K562 (cell line): Measurements from ENCODE around the gene PIH1D1. TPM values are rescaled to one million over a fixed set of nuclear protein-coding genes. Genes with fewer than 3 reads are reported as not detected.

Experiments
- ATAC-seq: fragments of 200-7000 bp; cut with Tn5 transposase; 3 replicates; pipeline ENCODE4 v1.9.1; 2020; ENCODE audit warnings: moderate library complexity
- BruUV-seq: library from RNA; stranded (reverse); fragments of 400-500 nt; replicated peaks from 2 replicates; lab custom pipeline; 2021; lab: Mats Ljungman, UMichigan
- CTCF ChIA-PET: fragments of 300-600 bp; formaldehyde crosslinking; extraction: SDS; loops from one replicate; lab custom pipeline; 2021; ENCODE audit warnings: low intra/inter-chr PET ratio; lab: Yijun Ruan, JAX
- POLR2A ChIA-PET: fragments of 300-600, 350-650 bp; sonication (Branson Sonifier 250); formaldehyde crosslinking; extraction: SDS; loops from one replicate; lab custom pipeline; 2021; ENCODE audit warnings: antibody characterized with exemption, inconsistent platforms; lab: Yijun Ruan, JAX
- DNase-seq, 4 experiments: peaks; one replicate each; pipeline versions ENCODE4 v3.0.0 to v3.0.0-alpha.2; 2011 to 2018; ENCODE audit warnings: low spot score in 3 of 4, mixed read lengths in 3 of 4; ENCODE audit errors: extremely low read depth in 1 of 4
- FAIRE-seq: peaks from 2 replicates; lab custom pipeline; 2011; peaks lifted over from hg19 to GRCh38; lab: Jason Lieb, UNC
- H2AFZ ChIP-seq: 2 replicates; pipeline ENCODE4 v1.6.0; 2011; ENCODE audit warnings: low read depth, low read length, control low read depth, inconsistent platforms
- H3K27ac ChIP-seq: fragments of 200-600 bp; 3 replicates; pipeline ENCODE4 v1.8.0; 2011; ENCODE audit warnings: low read depth, mild to moderate bottlenecking, control low read depth, inconsistent platforms, low read length, moderate library complexity, mixed read lengths; ENCODE audit errors: extremely low read depth
- H3K27me3 ChIP-seq, 2 experiments: fragments of 300-600 bp in 1 of 2; 2 replicates in 1 of 2; 3 replicates in 1 of 2; pipeline versions ENCODE4 v1.6.0 to v1.8.0; 2011; ENCODE audit warnings: inconsistent platforms in 2 of 2, low read length in 2 of 2, mild to moderate bottlenecking in 1 of 2, mixed read lengths in 1 of 2, moderate library complexity in 1 of 2; ENCODE audit not compliant: control insufficient read depth in 2 of 2, insufficient read depth in 2 of 2
- H3K36me3 ChIP-seq: fragments of 300-600 bp; 3 replicates; pipeline ENCODE4 v1.8.0; 2011; ENCODE audit warnings: mild to moderate bottlenecking, low read length, inconsistent platforms; ENCODE audit not compliant: control insufficient read depth, insufficient read depth
- H3K4me1 ChIP-seq, 2 experiments: fragments of 200-600 bp in 1 of 2; replicated peaks in 1 of 2; 2 replicates in 1 of 2; 3 replicates in 1 of 2; pipeline versions ENCODE4 v1.5.1 to v1.8.0; 2011; ENCODE audit warnings: inconsistent platforms in 2 of 2, low read length in 2 of 2, mild to moderate bottlenecking in 1 of 2, mixed read lengths in 1 of 2, moderate library complexity in 1 of 2; ENCODE audit not compliant: control insufficient read depth in 2 of 2, insufficient read depth in 2 of 2
- H3K4me2 ChIP-seq: 2 replicates; pipeline ENCODE4 v1.6.1; 2011; ENCODE audit warnings: low read length, control low read depth, inconsistent platforms, mixed read lengths; ENCODE audit not compliant: insufficient read depth
- H3K4me3 ChIP-seq: fragments of 200-600 bp; sonication (generic), shearing (Covaris generic); 2 replicates; pipeline ENCODE4 v1.5.1; 2016; ENCODE audit warnings: control low read depth, inconsistent platforms
- H3K79me2 ChIP-seq: fragments of 200-600 bp; 3 replicates; pipeline ENCODE4 v1.8.0; 2011; ENCODE audit warnings: low read length, inconsistent platforms; ENCODE audit not compliant: control insufficient read depth, insufficient read depth
- H3K9ac ChIP-seq, 2 experiments: 2 replicates each; pipeline versions ENCODE4 v1.6.0 to v1.6.1; 2011; ENCODE audit warnings: low read depth in 2 of 2, low read length in 2 of 2, control low read depth in 1 of 2, inconsistent platforms in 1 of 2, mild to moderate bottlenecking in 1 of 2, mixed read lengths in 1 of 2; ENCODE audit not compliant: insufficient read depth in 1 of 2
- H3K9me1 ChIP-seq: one replicate; pipeline ENCODE4 v1.6.0; 2011; ENCODE audit warnings: inconsistent platforms, mild to moderate bottlenecking, low read length, moderate library complexity; ENCODE audit not compliant: control insufficient read depth, insufficient read depth
- H3K9me3 ChIP-seq: replicated peaks from 2 replicates; pipeline ENCODE4 v1.5.1; 2011; ENCODE audit warnings: low read depth, low read length, inconsistent platforms; ENCODE audit not compliant: control insufficient read depth, insufficient read depth
- H4K20me1 ChIP-seq: replicated peaks from 2 replicates; pipeline ENCODE4 v1.6.1; 2011; ENCODE audit warnings: low read length, inconsistent platforms, mixed read lengths; ENCODE audit not compliant: control insufficient read depth, insufficient read depth
- ARHGAP35 ChIP-seq: fragments of 450-650 bp; IDR thresholded peaks from 2 replicates; pipeline ENCODE4 v1.6.1; 2018; ENCODE audit not compliant: partially characterized antibody
- WGBS: fragments of 100-300 bp; shearing (Covaris generic); methylation state at CpG from one replicate; pipeline ENCODE4 v1.1.6; 2016; ENCODE audit warnings: low coverage, mixed read lengths; ENCODE audit not compliant: insufficient coverage; ENCODE audit errors: missing lambda C conversion rate; 5-methylcytosine and 5-hydroxymethylcytosine counted together
- in situ Hi-C: fragments of 300-500 bp; cut with MboI; formaldehyde crosslinking; loops from 4 replicates; pipeline ENCODE4 v1.15.0; 2018; ENCODE audit warnings: inconsistent platforms, mixed read lengths
- intact Hi-C: fragments of 100-400 bp; cut with micrococcal nuclease; formaldehyde crosslinking; loops from 2 replicates; pipeline ENCODE4 v1.14.2; 2022
- polyA plus RNA-seq, 8 experiments: library from polyadenylated mRNA; depleted of rRNA in 4 of 8; stranded (reverse) in 5 of 8; unstranded in 3 of 8; fragments of >200 nt; fragmentation: Nextera tagmentation in 2 of 8; fragmentation: Illumina TruSeq in 1 of 8; extraction: Ambion mirVana in 2 of 8; extraction: Trizol in 1 of 8; gene quantifications; 2 replicates each; pipeline versions ENCODE4 v1.2.1 to v1.2.3, GENCODE V29; 2011 to 2014; ENCODE audit warnings: inconsistent platforms in 1 of 8, missing spikeins in 1 of 8
- total RNA-seq, 7 experiments: library from RNA; depleted of rRNA in 6 of 7; stranded (reverse); fragments of >200 nt in 6 of 7; fragmentation: Illumina TruSeq in 2 of 7; extraction: Trizol in 2 of 7; gene quantifications; 2 replicates each; pipeline versions ENCODE4 v1.2.1 to v1.2.3, GENCODE V29; 2011 to 2021; ENCODE audit warnings: low replicate concordance in 1 of 7
- TF ChIP-seq, protein P1 (sequence below), 3 experiments: fragments of 200-800 bp in 1 of 3; sonication (Bioruptor generic) in 1 of 3; sonication (generic) in 1 of 3; formaldehyde crosslinking in 1 of 3; IDR thresholded peaks; 2 replicates each; pipeline versions ENCODE4 v1.6.1 to v1.8.0; 2016 to 2022; ENCODE audit warnings: mild to moderate bottlenecking in 2 of 3, missing compliant biosample characterization in 2 of 3, missing genetic modification characterization in 2 of 3, missing genetic modification reagents in 1 of 3

PIH1D1 gene
- total and polyA plus RNA-seq, 9 of the 15 experiments (the other 6 are each of a cell fraction or from before 2014, with no cell fraction given), result 26.5 to 224 (median 137) TPM

DNA sequence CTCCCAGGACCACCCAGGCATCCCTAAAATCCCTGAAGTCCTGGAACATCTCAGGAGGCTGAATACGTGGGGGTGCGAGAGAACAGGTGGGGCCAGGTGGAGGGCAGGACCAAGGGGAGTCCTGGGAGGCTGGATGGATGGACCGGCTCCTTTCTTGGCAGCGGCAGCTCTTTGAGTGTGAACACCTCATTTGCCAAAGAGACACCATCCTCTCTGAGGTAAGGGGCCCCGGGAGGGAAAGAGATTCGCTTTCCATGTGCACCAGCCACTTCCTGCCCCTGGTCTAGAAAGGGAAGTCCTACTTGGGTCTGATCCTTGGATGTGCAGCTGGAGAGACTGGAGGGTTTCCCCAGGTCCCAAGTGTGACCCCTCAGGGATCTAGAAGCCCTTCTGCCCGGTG is 44.5 kb downstream of the PIH1D1 start:
- H3K36me3 ChIP-seq, result no peaks in the 10 kb centered on the region
- ATAC-seq, result no peak
- 81% methylated on average over 6 of the region's 7 CpGs for WGBS
- H2AFZ ChIP-seq, result no peak overlapping the region
- in situ Hi-C loops (no loop called here), intact Hi-C loops (no loop called here)
- H3K4me3 ChIP-seq, result no peak overlapping the region
- ChIA-PET CTCF (no interaction called here), POLR2A (interaction anchor here (0.8 to 1.6 kb wide), 3 partner anchors 9 to 23 kb away, joined by 3 to 8 read pairs (median 4); no protein-coding TSS in a partner anchor)
- no peaks in the 10 kb centered on the region for H3K79me2 ChIP-seq
- no peaks in the 10 kb centered on the region for H3K9me3 ChIP-seq
- no peak for DNase-seq
- H3K27ac ChIP-seq, result no peak overlapping the region
- H3K27me3 ChIP-seq, result no peaks in the 10 kb centered on the region
- no peaks in the 10 kb centered on the region for H3K9me1 ChIP-seq
- no TSS peak for BruUV-seq
- no peak overlapping the region for H3K9ac ChIP-seq
- H3K4me1 ChIP-seq, result peaks cover 31 to 35% of the 10 kb centered on the region in 2 experiments
- H4K20me1 ChIP-seq, result no peaks in the 10 kb centered on the region
- H3K4me2 ChIP-seq, result no peak overlapping the region
- no peak for FAIRE-seq
- no peak for TF ChIP-seq ARHGAP35
- TF ChIP-seq, protein P1, sequence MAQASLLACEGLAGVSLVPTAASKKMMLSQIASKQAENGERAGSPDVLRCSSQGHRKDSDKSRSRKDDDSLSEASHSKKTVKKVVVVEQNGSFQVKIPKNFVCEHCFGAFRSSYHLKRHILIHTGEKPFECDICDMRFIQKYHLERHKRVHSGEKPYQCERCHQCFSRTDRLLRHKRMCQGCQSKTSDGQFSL (CRISPR knock-in tag; IDR thresholded peaks at IDR 0.05), result peak; percentile 63; the same call in 1 of the 2 replicates
- TF ChIP-seq, protein P1 (tag; IDR thresholded peaks at IDR 0.05), result no peak
